Fibroblast of lung (primary cell): ENCODE data around the gene BBIP1. TPM values are rescaled to one million over a fixed set of nuclear protein-coding genes. Genes with fewer than 3 reads are reported as not detected.
A peak's percentile ranks its signal among the peaks of the same experiment; 100 is the strongest.

Experiments
- DNase-seq, 2 donors: peaks; one replicate each; pipeline versions ENCODE4 v3.0.0 to v3.0.0-alpha.2; 2010; ENCODE audit warnings: low read depth in 2 of 2
- H2AFZ ChIP-seq: 2 replicates; pipeline ENCODE4 v1.5.1; 2012; ENCODE audit warnings: low read length, control low read depth, inconsistent platforms
- H3K27ac ChIP-seq: 2 replicates; pipeline ENCODE4 v1.5.1; 2011; ENCODE audit warnings: low read length, control low read depth; ENCODE audit not compliant: insufficient read depth
- H3K27me3 ChIP-seq: 2 replicates; pipeline ENCODE4 v1.5.1; 2011; ENCODE audit warnings: mild to moderate bottlenecking, low read length; ENCODE audit not compliant: control insufficient read depth, insufficient read depth
- H3K36me3 ChIP-seq: 2 replicates; pipeline ENCODE4 v1.5.1; 2011; ENCODE audit warnings: low read length; ENCODE audit not compliant: control insufficient read depth, insufficient read depth
- H3K4me1 ChIP-seq: 2 replicates; pipeline ENCODE4 v1.5.1; 2011; ENCODE audit warnings: low read length; ENCODE audit not compliant: control insufficient read depth, insufficient read depth; ENCODE audit errors: extremely low read depth
- H3K4me2 ChIP-seq: 2 replicates; pipeline ENCODE4 v1.5.1; 2011; ENCODE audit warnings: low read length, control low read depth; ENCODE audit not compliant: insufficient read depth; ENCODE audit errors: extremely low read depth
- H3K4me3 ChIP-seq, 4 experiments: fragments of 200-600 bp in 1 of 4; sonication (generic) in 1 of 4; replicated peaks in 1 of 4; 2 replicates each; pipeline ENCODE4 v1.5.1; 2011 to 2016; ENCODE audit warnings: low read length in 4 of 4, low read depth in 3 of 4, mild to moderate bottlenecking in 3 of 4, control low read depth in 2 of 4, inconsistent platforms in 1 of 4, mixed read lengths in 1 of 4; ENCODE audit not compliant: insufficient read depth in 1 of 4; ENCODE audit errors: control extremely low read depth in 1 of 4
- H3K79me2 ChIP-seq: 2 replicates; pipeline ENCODE4 v1.5.1; 2012; ENCODE audit warnings: mild to moderate bottlenecking, low read length, inconsistent platforms; ENCODE audit not compliant: control insufficient read depth, insufficient read depth
- H3K9ac ChIP-seq: 2 replicates; pipeline ENCODE4 v1.5.1; 2011; ENCODE audit warnings: mild to moderate bottlenecking, low read length, control low read depth; ENCODE audit not compliant: insufficient read depth
- H3K9me3 ChIP-seq: 2 replicates; pipeline ENCODE4 v1.5.1; 2012; ENCODE audit warnings: low read depth, low read length; ENCODE audit not compliant: control insufficient read depth, insufficient read depth
- H4K20me1 ChIP-seq: 2 replicates; pipeline ENCODE4 v1.5.1; 2011; ENCODE audit warnings: low read length; ENCODE audit not compliant: control insufficient read depth, insufficient read depth; ENCODE audit errors: extremely low read depth
- EZH2 ChIP-seq: IDR thresholded peaks from 2 replicates; pipeline ENCODE4 v1.5.1; 2012; ENCODE audit warnings: low read length, control low read depth, mild to moderate bottlenecking; ENCODE audit errors: missing control alignments
- polyA plus RNA-seq, 2 donors: library from polyadenylated mRNA; depleted of rRNA in 1 of 2; stranded (reverse) in 1 of 2; unstranded in 1 of 2; fragments of >200 nt; gene quantifications; 2 replicates each; pipeline ENCODE4 v1.2.1, GENCODE V29; 2011 to 2012; ENCODE audit warnings: missing spikeins in 1 of 2
- total RNA-seq: library from RNA; depleted of rRNA; stranded (reverse); fragments of >200 nt; gene quantifications from 2 replicates; pipeline ENCODE4 v1.2.1, GENCODE V29; 2014
- TF ChIP-seq, protein P1 (sequence below), 2 donors: IDR thresholded peaks in 1 of 2; conservative IDR thresholded peaks in 1 of 2; 1 replicate in 1 of 2; 2 replicates in 1 of 2; pipeline ENCODE4 v1.5.1; 2011 to 2012; ENCODE audit warnings: low read length in 2 of 2, control low read depth in 1 of 2, inconsistent platforms in 1 of 2, low read depth in 1 of 2, mild to moderate bottlenecking in 1 of 2

Gene BBIP1
- total and polyA plus RNA-seq, 2 donors (not counting 1 experiment from before 2014, with no cell fraction given) = 30.1 to 31.7 TPM

DNA sequence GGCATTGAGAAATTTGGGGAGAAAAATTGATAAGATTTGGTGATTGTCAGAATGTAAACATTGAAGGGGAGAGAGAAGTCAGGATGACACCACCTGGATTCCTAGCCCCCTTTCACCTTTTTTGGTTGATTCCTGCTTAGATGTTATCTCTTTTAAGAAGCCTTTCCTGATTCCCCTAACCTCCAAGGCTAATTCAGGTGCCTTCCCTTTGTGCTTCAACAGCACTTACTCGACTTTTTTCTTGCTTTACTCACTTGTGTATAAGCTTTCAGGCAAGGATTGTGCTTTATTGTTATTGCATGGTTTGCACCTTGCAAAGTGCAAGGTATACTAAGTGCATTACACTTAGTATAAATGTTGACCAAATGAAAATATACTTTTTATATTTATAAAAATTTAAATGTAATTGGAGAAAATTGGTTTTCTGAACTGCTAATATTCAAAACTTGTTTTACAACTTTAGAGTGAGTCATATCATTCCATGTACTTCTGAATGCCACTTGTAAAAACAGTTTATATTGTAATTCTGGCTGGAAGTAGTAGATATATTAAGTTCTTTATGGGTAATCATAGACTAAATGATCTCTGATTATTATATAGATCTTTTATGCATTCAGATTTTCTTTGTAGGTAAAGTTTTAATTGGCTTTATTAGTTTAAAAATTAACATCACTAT lies 13.7 kb upstream of the BBIP1 start:
- DNase-seq = peak in 1 of 2 donors; percentile 8
- no peaks in the 10 kb centered on the region for H3K27me3 ChIP-seq

DNA sequence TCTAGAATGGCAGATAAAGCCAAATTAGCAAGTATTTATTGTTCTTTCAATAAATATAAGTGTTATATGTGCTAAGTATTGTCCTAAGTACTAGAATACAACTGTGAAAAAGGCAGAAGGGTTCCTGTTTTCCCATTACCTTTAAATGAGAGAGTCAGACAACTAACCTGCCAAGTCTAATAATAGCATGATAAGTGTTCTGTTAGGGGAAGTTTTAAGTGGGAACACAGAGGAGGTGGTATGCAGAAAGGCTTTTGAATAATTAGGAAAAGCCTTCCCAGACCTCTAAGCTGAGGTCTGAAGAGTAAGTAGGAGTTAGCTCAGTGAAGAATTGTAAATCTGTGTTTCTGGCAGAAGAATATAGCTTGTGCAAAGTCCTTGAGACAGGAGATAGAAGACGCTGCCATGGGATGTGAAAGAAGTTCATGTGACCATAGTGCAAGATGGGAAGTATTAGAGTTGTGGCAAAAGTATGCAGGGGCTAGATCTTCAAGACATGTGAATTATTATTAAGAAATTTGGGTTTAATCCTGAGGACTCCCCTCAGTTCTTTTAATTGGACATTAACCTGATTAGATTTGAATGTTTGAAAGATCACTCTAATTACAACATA lies 12.9 kb upstream of the BBIP1 start:
- DNase-seq = no peak
- H3K4me2 ChIP-seq = no peak overlapping the region
- H3K79me2 ChIP-seq = peaks cover 77% of the 10 kb centered on the region
- H3K4me3 ChIP-seq = no peak overlapping the region
- H3K27me3 ChIP-seq = no peaks in the 10 kb centered on the region
- no peak overlapping the region for H2AFZ ChIP-seq
- H3K4me1 ChIP-seq = no peaks in the 10 kb centered on the region
- H3K36me3 ChIP-seq = no peaks in the 10 kb centered on the region
- no peak for TF ChIP-seq EZH2
- TF ChIP-seq, protein P1, sequence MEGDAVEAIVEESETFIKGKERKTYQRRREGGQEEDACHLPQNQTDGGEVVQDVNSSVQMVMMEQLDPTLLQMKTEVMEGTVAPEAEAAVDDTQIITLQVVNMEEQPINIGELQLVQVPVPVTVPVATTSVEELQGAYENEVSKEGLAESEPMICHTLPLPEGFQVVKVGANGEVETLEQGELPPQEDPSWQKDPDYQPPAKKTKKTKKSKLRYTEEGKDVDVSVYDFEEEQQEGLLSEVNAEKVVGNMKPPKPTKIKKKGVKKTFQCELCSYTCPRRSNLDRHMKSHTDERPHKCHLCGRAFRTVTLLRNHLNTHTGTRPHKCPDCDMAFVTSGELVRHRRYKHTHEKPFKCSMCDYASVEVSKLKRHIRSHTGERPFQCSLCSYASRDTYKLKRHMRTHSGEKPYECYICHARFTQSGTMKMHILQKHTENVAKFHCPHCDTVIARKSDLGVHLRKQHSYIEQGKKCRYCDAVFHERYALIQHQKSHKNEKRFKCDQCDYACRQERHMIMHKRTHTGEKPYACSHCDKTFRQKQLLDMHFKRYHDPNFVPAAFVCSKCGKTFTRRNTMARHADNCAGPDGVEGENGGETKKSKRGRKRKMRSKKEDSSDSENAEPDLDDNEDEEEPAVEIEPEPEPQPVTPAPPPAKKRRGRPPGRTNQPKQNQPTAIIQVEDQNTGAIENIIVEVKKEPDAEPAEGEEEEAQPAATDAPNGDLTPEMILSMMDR (conservative IDR thresholded peaks at IDR 0.05 in 1 of 2, IDR thresholded peaks at IDR 0.05 in 1 of 2; ENCODE audit: low read depth in 1 of 2, low read length in 2 of 2) = no peak
- H3K9ac ChIP-seq = no peak overlapping the region
- peaks cover 4% of the 10 kb centered on the region for H4K20me1 ChIP-seq
- no peak overlapping the region for H3K27ac ChIP-seq
- no peaks in the 10 kb centered on the region for H3K9me3 ChIP-seq

More for the DNA sequence above, 13.7 kb upstream of the BBIP1 start:
- H4K20me1 ChIP-seq = peaks cover 4% of the 10 kb centered on the region
- H2AFZ ChIP-seq = no peak overlapping the region
- no peaks in the 10 kb centered on the region for H3K36me3 ChIP-seq
- H3K27ac ChIP-seq = no peak overlapping the region
- no peak overlapping the region for H3K9ac ChIP-seq
- TF ChIP-seq, protein P1 (conservative IDR thresholded peaks at IDR 0.05 in 1 of 2, IDR thresholded peaks at IDR 0.05 in 1 of 2; ENCODE audit: low read depth in 1 of 2, low read length in 2 of 2) = no peak
- no peak for TF ChIP-seq EZH2
- H3K4me2 ChIP-seq = no peak overlapping the region
- H3K9me3 ChIP-seq = no peaks in the 10 kb centered on the region
- H3K4me3 ChIP-seq = no peak overlapping the region
- no peaks in the 10 kb centered on the region for H3K4me1 ChIP-seq
- H3K79me2 ChIP-seq = peaks cover 77% of the 10 kb centered on the region

DNA sequence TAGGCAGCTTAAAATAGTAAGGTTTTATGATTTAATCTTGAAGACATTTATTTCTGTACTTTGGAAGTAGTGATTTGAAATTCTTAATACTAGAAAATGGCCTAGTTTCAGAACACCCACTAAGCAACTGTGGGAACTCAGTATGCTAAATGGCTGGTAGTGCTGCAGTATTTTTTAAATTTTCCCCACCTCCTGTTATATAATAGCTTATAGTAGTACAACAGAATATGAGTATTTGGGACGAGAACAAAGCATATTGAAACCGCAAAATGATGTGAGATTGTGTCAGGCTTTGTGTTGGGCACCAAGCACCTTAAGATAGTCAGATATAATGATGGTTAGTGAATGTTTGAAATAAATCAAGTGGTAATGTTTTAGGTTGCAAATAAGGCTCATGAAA lies 8.5 kb upstream of the BBIP1 start:
- Histone ChIP-seq H3K27ac (no peak overlapping the region), H3K27me3 (no peaks in the 10 kb centered on the region), H3K4me2 (no peak overlapping the region), H2AFZ (no peak overlapping the region), H3K4me1 (no peaks in the 10 kb centered on the region), H3K4me3 (no peak overlapping the region), H3K79me2 (peaks cover 80% of the 10 kb centered on the region), H3K36me3 (no peaks in the 10 kb centered on the region), H4K20me1 (peaks cover 2% of the 10 kb centered on the region), H3K9ac (no peak overlapping the region), H3K9me3 (no peaks in the 10 kb centered on the region)
- TF ChIP-seq EZH2 = no peak
- TF ChIP-seq, protein P1 (conservative IDR thresholded peaks at IDR 0.05 in 1 of 2, IDR thresholded peaks at IDR 0.05 in 1 of 2; ENCODE audit: low read depth in 1 of 2, low read length in 2 of 2) = no peak
- no peak for DNase-seq
